ENCODE measurements around the gene POPDC2. TPM values are rescaled to one million over a fixed set of nuclear protein-coding genes. Genes with fewer than 3 reads are reported as not detected.

Gene POPDC2
- total RNA-seq, 1 experiment from 2014 or later = 0.48 TPM

DNA sequence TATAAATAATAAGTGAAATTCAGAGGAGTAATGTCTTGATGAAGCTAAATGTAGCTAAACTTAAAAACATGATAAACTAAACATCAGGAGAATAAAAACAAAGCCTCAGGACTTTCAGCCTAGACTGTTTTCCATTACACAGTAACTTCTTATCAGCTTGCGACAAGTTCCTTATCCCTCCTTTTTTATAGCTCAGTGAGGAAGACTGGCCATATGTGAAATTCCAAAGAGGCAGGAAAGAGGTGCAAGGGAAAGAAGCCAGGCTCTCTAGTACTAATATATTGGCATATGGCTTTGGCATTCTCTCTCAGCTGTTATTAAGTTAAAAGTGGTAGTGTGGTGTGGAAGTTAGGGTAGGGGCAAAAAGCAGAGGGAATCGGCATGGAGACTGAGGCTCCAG is 12.4 kb upstream of the POPDC2 start (continued):
- no peak for TF ChIP-seq GRHL2 (CRISPR knock-in tag; IDR thresholded peaks at IDR 0.05; ENCODE audit: insufficient replicate concordance, severe bottlenecking)
- no peak for TF ChIP-seq SMAD4 (CRISPR knock-in tag; IDR thresholded peaks at IDR 0.05)
- TF ChIP-seq SP1 (CRISPR knock-in tag; conservative IDR thresholded peaks at IDR 0.05) = no peak
- TF ChIP-seq NR3C1 (CRISPR knock-in tag; conservative IDR thresholded peaks at IDR 0.05; ENCODE audit: low read depth) = no peak
- TF ChIP-seq, protein P1, sequence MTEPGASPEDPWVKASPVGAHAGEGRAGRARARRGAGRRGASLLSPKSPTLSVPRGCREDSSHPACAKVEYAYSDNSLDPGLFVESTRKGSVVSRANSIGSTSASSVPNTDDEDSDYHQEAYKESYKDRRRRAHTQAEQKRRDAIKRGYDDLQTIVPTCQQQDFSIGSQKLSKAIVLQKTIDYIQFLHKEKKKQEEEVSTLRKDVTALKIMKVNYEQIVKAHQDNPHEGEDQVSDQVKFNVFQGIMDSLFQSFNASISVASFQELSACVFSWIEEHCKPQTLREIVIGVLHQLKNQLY (CRISPR knock-in tag; IDR thresholded peaks at IDR 0.05) = no peak
- TF ChIP-seq, protein P2, sequence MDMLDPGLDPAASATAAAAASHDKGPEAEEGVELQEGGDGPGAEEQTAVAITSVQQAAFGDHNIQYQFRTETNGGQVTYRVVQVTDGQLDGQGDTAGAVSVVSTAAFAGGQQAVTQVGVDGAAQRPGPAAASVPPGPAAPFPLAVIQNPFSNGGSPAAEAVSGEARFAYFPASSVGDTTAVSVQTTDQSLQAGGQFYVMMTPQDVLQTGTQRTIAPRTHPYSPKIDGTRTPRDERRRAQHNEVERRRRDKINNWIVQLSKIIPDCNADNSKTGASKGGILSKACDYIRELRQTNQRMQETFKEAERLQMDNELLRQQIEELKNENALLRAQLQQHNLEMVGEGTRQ (CRISPR knock-in tag; IDR thresholded peaks at IDR 0.05) = no peak
- TF ChIP-seq ZNF219 (CRISPR knock-in tag; IDR thresholded peaks at IDR 0.05; ENCODE audit: borderline replicate concordance) = no peak
- TF ChIP-seq TP53 (CRISPR knock-in tag; IDR thresholded peaks at IDR 0.05) = no peak
- TF ChIP-seq FOXK1 (CRISPR knock-in tag; IDR thresholded peaks at IDR 0.05) = no peak
- no peak for TF ChIP-seq ZBTB21 (CRISPR knock-in tag; IDR thresholded peaks at IDR 0.05; ENCODE audit: borderline replicate concordance)
- TF ChIP-seq MXD4 (CRISPR knock-in tag; IDR thresholded peaks at IDR 0.05; ENCODE audit: borderline replicate concordance) = no peak
- TF ChIP-seq JAZF1 (CRISPR knock-in tag; IDR thresholded peaks at IDR 0.05) = no peak

DNA sequence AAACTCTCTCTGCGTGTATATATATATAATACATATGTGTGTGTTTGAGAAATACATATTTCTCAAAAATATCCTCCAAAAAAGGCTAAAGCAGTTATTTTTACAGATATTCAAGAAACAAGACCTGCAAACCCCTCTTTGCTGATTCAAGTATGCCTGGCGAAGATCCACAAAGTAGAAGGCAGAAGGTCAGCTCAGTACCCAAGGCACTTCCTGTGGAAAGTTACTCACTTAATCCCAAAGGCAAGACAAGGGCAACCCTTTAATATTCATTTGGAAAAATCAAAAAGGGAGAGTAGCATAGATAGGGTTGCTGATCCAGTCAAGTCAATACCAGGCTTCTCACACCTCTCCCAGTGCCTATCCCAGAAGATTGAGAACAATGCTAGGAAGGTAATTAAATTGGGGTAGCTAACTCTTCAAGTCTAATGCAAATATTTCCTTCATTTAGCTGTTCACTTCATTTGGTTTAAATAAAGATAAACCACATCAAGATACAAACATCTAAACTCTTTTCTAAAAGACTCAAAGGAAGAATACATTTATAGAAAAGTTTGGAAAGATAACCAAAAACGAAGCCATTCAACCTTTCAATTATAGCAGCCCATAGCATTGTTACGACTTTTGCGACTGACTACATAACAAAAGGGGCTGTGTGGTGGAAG is 9.6 kb upstream of the POPDC2 start:
- TF ChIP-seq CREB1 (CRISPR knock-in tag; IDR thresholded peaks at IDR 0.05) (no peak), NFYB (CRISPR knock-in tag; conservative IDR thresholded peaks at IDR 0.05; ENCODE audit: low read depth) (no peak), TCF7 (CRISPR knock-in tag; IDR thresholded peaks at IDR 0.05; ENCODE audit: low read depth) (no peak), FOXJ3 (CRISPR knock-in tag; IDR thresholded peaks at IDR 0.05; ENCODE audit: borderline replicate concordance) (no peak), FOXK1 (CRISPR knock-in tag; IDR thresholded peaks at IDR 0.05) (no peak)
- TF ChIP-seq, protein P3, sequence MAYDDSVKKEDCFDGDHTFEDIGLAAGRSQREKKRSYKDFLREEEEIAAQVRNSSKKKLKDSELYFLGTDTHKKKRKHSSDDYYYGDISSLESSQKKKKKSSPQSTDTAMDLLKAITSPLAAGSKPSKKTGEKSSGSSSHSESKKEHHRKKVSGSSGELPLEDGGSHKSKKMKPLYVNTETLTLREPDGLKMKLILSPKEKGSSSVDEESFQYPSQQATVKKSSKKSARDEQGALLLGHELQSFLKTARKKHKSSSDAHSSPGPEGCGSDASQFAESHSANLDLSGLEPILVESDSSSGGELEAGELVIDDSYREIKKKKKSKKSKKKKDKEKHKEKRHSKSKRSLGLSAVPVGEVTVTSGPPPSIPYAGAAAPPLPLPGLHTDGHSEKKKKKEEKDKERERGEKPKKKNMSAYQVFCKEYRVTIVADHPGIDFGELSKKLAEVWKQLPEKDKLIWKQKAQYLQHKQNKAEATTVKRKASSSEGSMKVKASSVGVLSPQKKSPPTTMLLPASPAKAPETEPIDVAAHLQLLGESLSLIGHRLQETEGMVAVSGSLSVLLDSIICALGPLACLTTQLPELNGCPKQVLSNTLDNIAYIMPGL (CRISPR knock-in tag; IDR thresholded peaks at IDR 0.05) = no peak
- TF ChIP-seq, protein P4, sequence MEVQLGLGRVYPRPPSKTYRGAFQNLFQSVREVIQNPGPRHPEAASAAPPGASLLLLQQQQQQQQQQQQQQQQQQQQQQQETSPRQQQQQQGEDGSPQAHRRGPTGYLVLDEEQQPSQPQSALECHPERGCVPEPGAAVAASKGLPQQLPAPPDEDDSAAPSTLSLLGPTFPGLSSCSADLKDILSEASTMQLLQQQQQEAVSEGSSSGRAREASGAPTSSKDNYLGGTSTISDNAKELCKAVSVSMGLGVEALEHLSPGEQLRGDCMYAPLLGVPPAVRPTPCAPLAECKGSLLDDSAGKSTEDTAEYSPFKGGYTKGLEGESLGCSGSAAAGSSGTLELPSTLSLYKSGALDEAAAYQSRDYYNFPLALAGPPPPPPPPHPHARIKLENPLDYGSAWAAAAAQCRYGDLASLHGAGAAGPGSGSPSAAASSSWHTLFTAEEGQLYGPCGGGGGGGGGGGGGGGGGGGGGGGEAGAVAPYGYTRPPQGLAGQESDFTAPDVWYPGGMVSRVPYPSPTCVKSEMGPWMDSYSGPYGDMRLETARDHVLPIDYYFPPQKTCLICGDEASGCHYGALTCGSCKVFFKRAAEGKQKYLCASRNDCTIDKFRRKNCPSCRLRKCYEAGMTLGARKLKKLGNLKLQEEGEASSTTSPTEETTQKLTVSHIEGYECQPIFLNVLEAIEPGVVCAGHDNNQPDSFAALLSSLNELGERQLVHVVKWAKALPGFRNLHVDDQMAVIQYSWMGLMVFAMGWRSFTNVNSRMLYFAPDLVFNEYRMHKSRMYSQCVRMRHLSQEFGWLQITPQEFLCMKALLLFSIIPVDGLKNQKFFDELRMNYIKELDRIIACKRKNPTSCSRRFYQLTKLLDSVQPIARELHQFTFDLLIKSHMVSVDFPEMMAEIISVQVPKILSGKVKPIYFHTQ (CRISPR knock-in tag; IDR thresholded peaks at IDR 0.05) = no peak
- ChIA-PET POLR2A (no interaction called here), CTCF (interaction anchor here (1.2 kb wide), 1 partner anchor 70 kb away, joined by 5 read pairs; no protein-coding TSS in a partner anchor)
- peaks cover 13% of the 10 kb centered on the region for H3K4me1 Mint-ChIP-seq
- no peaks in the 10 kb centered on the region for H3K9me3 Mint-ChIP-seq
- H3K4me3 Mint-ChIP-seq = no peak overlapping the region
- no peak overlapping the region for H3K27ac Mint-ChIP-seq
- DNase-seq (ENCODE audit: low spot score) (no peak), ATAC-seq (no peak)
- H3K27me3 Mint-ChIP-seq (ENCODE audit: low read depth) = no peaks in the 10 kb centered on the region
- H3K36me3 Mint-ChIP-seq = peaks cover 34% of the 10 kb centered on the region
